ENCODE measurements around the gene ZNF175. TPM values are rescaled to one million over a fixed set of nuclear protein-coding genes. Genes with fewer than 3 reads are reported as not detected.

ZNF175 gene
- polyA plus RNA-seq, 1 donor (not counting 4 experiments of a cell fraction or from before 2014, with no cell fraction given), result 3.8 TPM

- H3K9me1 ChIP-seq (ENCODE audit: control insufficient read depth, extremely low read depth, insufficient read depth, low read length), result no peaks in the 10 kb centered on the region
- dilution Hi-C loops (cut with MboI; ENCODE audit: extremely low pct_ligation_motif_present, low sequenced_read_pairs), result no loop called here
- no peak overlapping the region for H3K4me3 ChIP-seq (ENCODE audit: control insufficient read depth in 2 of 3, extremely low read depth in 1 of 3, insufficient read depth in 2 of 3, low read depth in 1 of 3, low read length in 3 of 3)
- TF ChIP-seq EZH2 (IDR thresholded peaks at IDR 0.05; ENCODE audit: low read length) (no peak), CTCF (optimal IDR thresholded peaks at IDR 0.05 in 1 of 3, IDR thresholded peaks at IDR 0.05 in 1 of 3, conservative IDR thresholded peaks at IDR 0.05 in 1 of 3; ENCODE audit: extremely low read depth in 1 of 3, insufficient read depth in 2 of 3, low read length in 3 of 3) (peak; percentile 90 to 94 (median 92))
- H3K36me3 ChIP-seq (ENCODE audit: control insufficient read depth in 2 of 2, extremely low read depth in 1 of 2, insufficient read depth in 2 of 2, low read length in 2 of 2), result no peaks in the 10 kb centered on the region
- no peaks in the 10 kb centered on the region for H4K20me1 ChIP-seq (ENCODE audit: control insufficient read depth, extremely low read depth, insufficient read depth, low read length)
- no peak overlapping the region for H3K4me2 ChIP-seq (ENCODE audit: control insufficient read depth, extremely low read depth, insufficient read depth, low read depth, low read length)
- no peaks in the 10 kb centered on the region for H3K79me2 ChIP-seq (ENCODE audit: control insufficient read depth, insufficient read depth, low read length)
- DNase-seq (ENCODE audit: low read depth, low spot score), result peak; percentile 38
- no peaks in the 10 kb centered on the region for H3K9me3 ChIP-seq (ENCODE audit: control insufficient read depth, low read depth, low read length)
- H3K9ac ChIP-seq (ENCODE audit: control insufficient read depth, extremely low read depth, insufficient read depth, low read length), result no peak overlapping the region
- H3K27ac ChIP-seq (ENCODE audit: control insufficient read depth, insufficient read depth, low read length), result no peak overlapping the region
- H3K4me1 ChIP-seq (ENCODE audit: control insufficient read depth, extremely low read depth, insufficient read depth, low read length), result no peaks in the 10 kb centered on the region
- no peaks in the 10 kb centered on the region for H3K27me3 ChIP-seq (ENCODE audit: control insufficient read depth, extremely low read depth, insufficient read depth, low read length)
- H2AFZ ChIP-seq (ENCODE audit: control insufficient read depth, low read length), result no peak overlapping the region
- FAIRE-seq, result peak; percentile 32
These were observed 37.0 kb downstream of the ZNF175 start for GRCh38 chr19:51607920-51608562.

GRCh38 chr19:51610576-51610975 lies 39.5 kb downstream of the ZNF175 start:
- FAIRE-seq, result no peak
- no peaks in the 10 kb centered on the region for H3K4me1 ChIP-seq (ENCODE audit: control insufficient read depth, extremely low read depth, insufficient read depth, low read length)
- dilution Hi-C loops (cut with MboI; ENCODE audit: extremely low pct_ligation_motif_present, low sequenced_read_pairs), result no loop called here

More at GRCh38 chr19:51610576-51610975, 39.5 kb downstream of the ZNF175 start:
- H3K9me1 ChIP-seq (ENCODE audit: control insufficient read depth, extremely low read depth, insufficient read depth, low read length), result no peaks in the 10 kb centered on the region
- no peak overlapping the region for H3K4me2 ChIP-seq (ENCODE audit: control insufficient read depth, extremely low read depth, insufficient read depth, low read depth, low read length)
- H2AFZ ChIP-seq (ENCODE audit: control insufficient read depth, low read length), result no peak overlapping the region
- H3K27me3 ChIP-seq (ENCODE audit: control insufficient read depth, extremely low read depth, insufficient read depth, low read length), result no peaks in the 10 kb centered on the region
- H3K9ac ChIP-seq (ENCODE audit: control insufficient read depth, extremely low read depth, insufficient read depth, low read length), result no peak overlapping the region
- H4K20me1 ChIP-seq (ENCODE audit: control insufficient read depth, extremely low read depth, insufficient read depth, low read length), result no peaks in the 10 kb centered on the region
- TF ChIP-seq EZH2 (IDR thresholded peaks at IDR 0.05; ENCODE audit: low read length) (no peak), CTCF (optimal IDR thresholded peaks at IDR 0.05 in 1 of 3, IDR thresholded peaks at IDR 0.05 in 1 of 3, conservative IDR thresholded peaks at IDR 0.05 in 1 of 3; ENCODE audit: extremely low read depth in 1 of 3, insufficient read depth in 2 of 3, low read length in 3 of 3) (no peak)
- H3K27ac ChIP-seq (ENCODE audit: control insufficient read depth, insufficient read depth, low read length), result no peak overlapping the region
- no peak for DNase-seq (ENCODE audit: low read depth, low spot score)
- no peaks in the 10 kb centered on the region for H3K9me3 ChIP-seq (ENCODE audit: control insufficient read depth, low read depth, low read length)
- no peaks in the 10 kb centered on the region for H3K79me2 ChIP-seq (ENCODE audit: control insufficient read depth, insufficient read depth, low read length)
- H3K36me3 ChIP-seq (ENCODE audit: control insufficient read depth in 2 of 2, extremely low read depth in 1 of 2, insufficient read depth in 2 of 2, low read length in 2 of 2), result no peaks in the 10 kb centered on the region
- no peak overlapping the region for H3K4me3 ChIP-seq (ENCODE audit: control insufficient read depth in 2 of 3, extremely low read depth in 1 of 3, insufficient read depth in 2 of 3, low read depth in 1 of 3, low read length in 3 of 3)
